K562 (cell line): ENCODE results near the gene ADIPOR2. TPM values are rescaled to one million over a fixed set of nuclear protein-coding genes. Genes with fewer than 3 reads are reported as not detected.
"Not testable (repeated sequence)": the region's sequence is repeated elsewhere in the genome, so short reads cannot be mapped to it uniquely, and the experiment has no call there.

Experiments
- ATAC-seq: fragments of 200-7000 bp; cut with Tn5 transposase; 3 replicates; pipeline ENCODE4 v1.9.1; 2020; ENCODE audit warnings: moderate library complexity
- BruUV-seq: library from RNA; stranded (reverse); fragments of 400-500 nt; replicated peaks from 2 replicates; lab custom pipeline; 2021; lab: Mats Ljungman, UMichigan
- CTCF ChIA-PET: fragments of 300-600 bp; formaldehyde crosslinking; extraction: SDS; loops from one replicate; lab custom pipeline; 2021; ENCODE audit warnings: low intra/inter-chr PET ratio; lab: Yijun Ruan, JAX
- POLR2A ChIA-PET: fragments of 300-600, 350-650 bp; sonication (Branson Sonifier 250); formaldehyde crosslinking; extraction: SDS; loops from one replicate; lab custom pipeline; 2021; ENCODE audit warnings: antibody characterized with exemption, inconsistent platforms; lab: Yijun Ruan, JAX
- DNase-seq, 4 experiments: peaks; one replicate each; pipeline versions ENCODE4 v3.0.0 to v3.0.0-alpha.2; 2011 to 2018; ENCODE audit warnings: low spot score in 3 of 4, mixed read lengths in 3 of 4; ENCODE audit errors: extremely low read depth in 1 of 4
- FAIRE-seq: peaks from 2 replicates; lab custom pipeline; 2011; peaks lifted over from hg19 to GRCh38; lab: Jason Lieb, UNC
- H2AFZ ChIP-seq: 2 replicates; pipeline ENCODE4 v1.6.0; 2011; ENCODE audit warnings: low read depth, low read length, control low read depth, inconsistent platforms
- H3K27ac ChIP-seq: fragments of 200-600 bp; 3 replicates; pipeline ENCODE4 v1.8.0; 2011; ENCODE audit warnings: low read depth, mild to moderate bottlenecking, control low read depth, inconsistent platforms, low read length, moderate library complexity, mixed read lengths; ENCODE audit errors: extremely low read depth
- H3K27me3 ChIP-seq, 2 experiments: fragments of 300-600 bp in 1 of 2; 2 replicates in 1 of 2; 3 replicates in 1 of 2; pipeline versions ENCODE4 v1.6.0 to v1.8.0; 2011; ENCODE audit warnings: inconsistent platforms in 2 of 2, low read length in 2 of 2, mild to moderate bottlenecking in 1 of 2, mixed read lengths in 1 of 2, moderate library complexity in 1 of 2; ENCODE audit not compliant: control insufficient read depth in 2 of 2, insufficient read depth in 2 of 2
- H3K36me3 ChIP-seq: fragments of 300-600 bp; 3 replicates; pipeline ENCODE4 v1.8.0; 2011; ENCODE audit warnings: mild to moderate bottlenecking, low read length, inconsistent platforms; ENCODE audit not compliant: control insufficient read depth, insufficient read depth
- H3K4me1 ChIP-seq, 2 experiments: fragments of 200-600 bp in 1 of 2; replicated peaks in 1 of 2; 2 replicates in 1 of 2; 3 replicates in 1 of 2; pipeline versions ENCODE4 v1.5.1 to v1.8.0; 2011; ENCODE audit warnings: inconsistent platforms in 2 of 2, low read length in 2 of 2, mild to moderate bottlenecking in 1 of 2, mixed read lengths in 1 of 2, moderate library complexity in 1 of 2; ENCODE audit not compliant: control insufficient read depth in 2 of 2, insufficient read depth in 2 of 2
- H3K4me2 ChIP-seq: 2 replicates; pipeline ENCODE4 v1.6.1; 2011; ENCODE audit warnings: low read length, control low read depth, inconsistent platforms, mixed read lengths; ENCODE audit not compliant: insufficient read depth
- H3K4me3 ChIP-seq: fragments of 200-600 bp; sonication (generic), shearing (Covaris generic); 2 replicates; pipeline ENCODE4 v1.5.1; 2016; ENCODE audit warnings: control low read depth, inconsistent platforms
- H3K79me2 ChIP-seq: fragments of 200-600 bp; 3 replicates; pipeline ENCODE4 v1.8.0; 2011; ENCODE audit warnings: low read length, inconsistent platforms; ENCODE audit not compliant: control insufficient read depth, insufficient read depth
- H3K9ac ChIP-seq, 2 experiments: 2 replicates each; pipeline versions ENCODE4 v1.6.0 to v1.6.1; 2011; ENCODE audit warnings: low read depth in 2 of 2, low read length in 2 of 2, control low read depth in 1 of 2, inconsistent platforms in 1 of 2, mild to moderate bottlenecking in 1 of 2, mixed read lengths in 1 of 2; ENCODE audit not compliant: insufficient read depth in 1 of 2
- H3K9me1 ChIP-seq: one replicate; pipeline ENCODE4 v1.6.0; 2011; ENCODE audit warnings: inconsistent platforms, mild to moderate bottlenecking, low read length, moderate library complexity; ENCODE audit not compliant: control insufficient read depth, insufficient read depth
- H3K9me3 ChIP-seq: replicated peaks from 2 replicates; pipeline ENCODE4 v1.5.1; 2011; ENCODE audit warnings: low read depth, low read length, inconsistent platforms; ENCODE audit not compliant: control insufficient read depth, insufficient read depth
- H4K20me1 ChIP-seq: replicated peaks from 2 replicates; pipeline ENCODE4 v1.6.1; 2011; ENCODE audit warnings: low read length, inconsistent platforms, mixed read lengths; ENCODE audit not compliant: control insufficient read depth, insufficient read depth
- FOSL1 ChIP-seq: fragments of 200-800 bp; sonication (Bioruptor generic); conservative IDR thresholded peaks from 2 replicates; pipeline ENCODE4 v1.6.1; 2016; ENCODE audit warnings: missing genetic modification characterization, missing compliant biosample characterization
- NFIC ChIP-seq: fragments of 450-650 bp; IDR thresholded peaks from 2 replicates; pipeline ENCODE4 v1.6.1; 2017; ENCODE audit warnings: mild to moderate bottlenecking, inconsistent platforms
- RHOXF2B ChIP-seq: fragments of 250-450 bp; sonication (Bioruptor Pico); conservative IDR thresholded peaks from 2 replicates; pipeline ENCODE4 v1.5.1; 2021
- ZNF766 ChIP-seq: fragments of 200-800 bp; sonication (Bioruptor generic); conservative IDR thresholded peaks from 2 replicates; pipeline ENCODE4 v1.6.1; 2016; ENCODE audit warnings: missing genetic modification characterization, missing compliant biosample characterization
- WGBS: fragments of 100-300 bp; shearing (Covaris generic); methylation state at CpG from one replicate; pipeline ENCODE4 v1.1.6; 2016; ENCODE audit warnings: low coverage, mixed read lengths; ENCODE audit not compliant: insufficient coverage; ENCODE audit errors: missing lambda C conversion rate; 5-methylcytosine and 5-hydroxymethylcytosine counted together
- in situ Hi-C: fragments of 300-500 bp; cut with MboI; formaldehyde crosslinking; loops from 4 replicates; pipeline ENCODE4 v1.15.0; 2018; ENCODE audit warnings: inconsistent platforms, mixed read lengths
- intact Hi-C: fragments of 100-400 bp; cut with micrococcal nuclease; formaldehyde crosslinking; loops from 2 replicates; pipeline ENCODE4 v1.14.2; 2022
- polyA plus RNA-seq, 8 experiments: library from polyadenylated mRNA; depleted of rRNA in 4 of 8; stranded (reverse) in 5 of 8; unstranded in 3 of 8; fragments of >200 nt; fragmentation: Nextera tagmentation in 2 of 8; fragmentation: Illumina TruSeq in 1 of 8; extraction: Ambion mirVana in 2 of 8; extraction: Trizol in 1 of 8; gene quantifications; 2 replicates each; pipeline versions ENCODE4 v1.2.1 to v1.2.3, GENCODE V29; 2011 to 2014; ENCODE audit warnings: inconsistent platforms in 1 of 8, missing spikeins in 1 of 8
- total RNA-seq, 7 experiments: library from RNA; depleted of rRNA in 6 of 7; stranded (reverse); fragments of >200 nt in 6 of 7; fragmentation: Illumina TruSeq in 2 of 7; extraction: Trizol in 2 of 7; gene quantifications; 2 replicates each; pipeline versions ENCODE4 v1.2.1 to v1.2.3, GENCODE V29; 2011 to 2021; ENCODE audit warnings: low replicate concordance in 1 of 7

The ADIPOR2 gene
- total and polyA plus RNA-seq, 9 of the 15 experiments (the other 6 are each of a cell fraction or from before 2014, with no cell fraction given) = 10.9 to 63.5 (median 46.0) TPM

GRCh38 chr12:1731019-1731687 lies 40.3 kb downstream of the ADIPOR2 start (continued):
- TF ChIP-seq NFIC = no peak
- no peak for TF ChIP-seq FOSL1 (tag)
- no peak for TF ChIP-seq ZNF766 (CRISPR knock-in tag)
- TF ChIP-seq RHOXF2B = no peak

- CTCF ChIA-PET, intact Hi-C loops, H3K27me3 ChIP-seq, DNase-seq, BruUV-seq, FAIRE-seq, H4K20me1 ChIP-seq, H3K4me2 ChIP-seq, H3K9me3 ChIP-seq, H3K4me3 ChIP-seq, H3K9ac ChIP-seq, H3K9me1 ChIP-seq, H2AFZ ChIP-seq, H3K36me3 ChIP-seq, ATAC-seq, H3K4me1 ChIP-seq, in situ Hi-C loops, H3K27ac ChIP-seq: not testable (repeated sequence)
- peaks cover 63% of the 10 kb centered on the region for H3K79me2 ChIP-seq
- 90% methylated on average over 10 of the region's 10 CpGs for WGBS
- POLR2A ChIA-PET = interaction anchor here (0.8 to 1.0 kb wide), 3 partner anchors 8 to 16 kb away, joined by 3 to 4 read pairs (median 3); no protein-coding TSS in a partner anchor
Observed at GRCh38 chr12:1731688-1732078, 40.8 kb downstream of the ADIPOR2 start.
